ENCODE measurements around the gene ETS1. TPM values are rescaled to one million over a fixed set of nuclear protein-coding genes. Genes with fewer than 3 reads are reported as not detected.

ETS1 gene
- total RNA-seq, 2 experiments from 2014 or later: 456 to 467 TPM

GRCh38 chr11:128549256-128549944 is 38.0 kb downstream of the ETS1 start:
- ATAC-seq (no peak), DNase-seq (no peak)
- ChIA-PET POLR2A (interaction anchor here (1.0 to 7.6 kb wide), 6 partner anchors 24 to 75 kb away, joined by 3 to 71 read pairs (median 6); no protein-coding TSS in a partner anchor), CTCF (interaction anchor here (0.8 to 2.9 kb wide), 8 partner anchors 20 to 377 kb away, joined by 3 to 8 read pairs (median 4); no protein-coding TSS in a partner anchor)
- H3K9me3 Mint-ChIP-seq (ENCODE audit: insufficient read depth): no peaks in the 10 kb centered on the region
- H3K27me3 Mint-ChIP-seq (ENCODE audit: low read depth): no peaks in the 10 kb centered on the region
- peaks cover 87% of the 10 kb centered on the region for H3K4me1 Mint-ChIP-seq (ENCODE audit: low read depth)
- no peaks in the 10 kb centered on the region for H3K36me3 Mint-ChIP-seq (ENCODE audit: low read depth)
- peak overlapping the region; percentile 82 for H3K27ac Mint-ChIP-seq
- peak overlapping the region; percentile 71 for H3K4me3 Mint-ChIP-seq

- ChIA-PET POLR2A (interaction anchor here (0.6 to 7.6 kb wide), 9 partner anchors 12 to 223 kb away, joined by 3 to 71 read pairs (median 3); no protein-coding TSS in a partner anchor), CTCF (interaction anchor here (1.2 to 2.9 kb wide), 7 partner anchors 19 to 282 kb away, joined by 3 to 8 read pairs (median 6); no protein-coding TSS in a partner anchor)
- ATAC-seq (peak; percentile 67), DNase-seq (no peak)
- peak overlapping the region; percentile 82 for H3K27ac Mint-ChIP-seq
- peaks cover 84% of the 10 kb centered on the region for H3K4me1 Mint-ChIP-seq (ENCODE audit: low read depth)
- no peaks in the 10 kb centered on the region for H3K9me3 Mint-ChIP-seq (ENCODE audit: insufficient read depth)
- H3K36me3 Mint-ChIP-seq (ENCODE audit: low read depth): no peaks in the 10 kb centered on the region
- peak overlapping the region; percentile 71 for H3K4me3 Mint-ChIP-seq
- H3K27me3 Mint-ChIP-seq (ENCODE audit: low read depth): no peaks in the 10 kb centered on the region
These were observed 38.6 kb downstream of the ETS1 start for GRCh38 chr11:128548649-128549255.

GRCh38 chr11:128547946-128548648 is 39.3 kb downstream of the ETS1 start:
- peak overlapping the region; percentile 71 for H3K4me3 Mint-ChIP-seq
- peaks cover 82% of the 10 kb centered on the region for H3K4me1 Mint-ChIP-seq (ENCODE audit: low read depth)
- DNase-seq (no peak), ATAC-seq (peak; percentile 52)
- H3K27me3 Mint-ChIP-seq (ENCODE audit: low read depth): no peaks in the 10 kb centered on the region
- peak overlapping the region; percentile 82 for H3K27ac Mint-ChIP-seq
- no peaks in the 10 kb centered on the region for H3K36me3 Mint-ChIP-seq (ENCODE audit: low read depth)
- ChIA-PET CTCF (interaction anchor here (1.1 to 2.9 kb wide), 10 partner anchors 18 to 283 kb away, joined by 3 to 8 read pairs (median 4); no protein-coding TSS in a partner anchor), POLR2A (interaction anchor here (0.6 to 7.6 kb wide), 8 partner anchors 12 to 223 kb away, joined by 3 to 71 read pairs (median 4); no protein-coding TSS in a partner anchor)
- no peaks in the 10 kb centered on the region for H3K9me3 Mint-ChIP-seq (ENCODE audit: insufficient read depth)

- CTCF ChIA-PET: interaction anchor here (1.2 to 1.7 kb wide), 4 partner anchors 18 to 223 kb away, joined by 3 to 5 read pairs (median 4); no protein-coding TSS in a partner anchor
- no peak for ATAC-seq
- POLR2A ChIA-PET: interaction anchor here (1.5 to 7.6 kb wide), 5 partner anchors 22 to 81 kb away, joined by 3 to 71 read pairs (median 11); no protein-coding TSS in a partner anchor
- no peaks in the 10 kb centered on the region for H3K27me3 Mint-ChIP-seq (ENCODE audit: low read depth)
- no peaks in the 10 kb centered on the region for H3K36me3 Mint-ChIP-seq (ENCODE audit: low read depth)
- H3K4me3 Mint-ChIP-seq: no peak overlapping the region
- H3K9me3 Mint-ChIP-seq (ENCODE audit: insufficient read depth): no peaks in the 10 kb centered on the region
- no peak for DNase-seq
- peaks cover 70% of the 10 kb centered on the region for H3K4me1 Mint-ChIP-seq (ENCODE audit: low read depth)
- H3K27ac Mint-ChIP-seq: no peak overlapping the region
These were observed 40.4 kb downstream of the ETS1 start for GRCh38 chr11:128546916-128547315.

GRCh38 chr11:128544471-128545051 is 42.8 kb downstream of the ETS1 start:
- ATAC-seq (peak; percentile 21), DNase-seq (no peak)
- Mint-ChIP-seq H3K9me3 (ENCODE audit: insufficient read depth) (no peaks in the 10 kb centered on the region), H3K4me3 (peak overlapping the region; percentile 20), H3K4me1 (ENCODE audit: low read depth) (peaks cover 46% of the 10 kb centered on the region), H3K36me3 (ENCODE audit: low read depth) (no peaks in the 10 kb centered on the region), H3K27ac (no peak overlapping the region), H3K27me3 (ENCODE audit: low read depth) (no peaks in the 10 kb centered on the region)
- POLR2A ChIA-PET: interaction anchor here (0.9 to 7.6 kb wide), 7 partner anchors 13 to 85 kb away, joined by 3 to 71 read pairs (median 4); no protein-coding TSS in a partner anchor
- CTCF ChIA-PET: interaction anchor here (0.7 to 4.3 kb wide), 8 partner anchors 9 to 221 kb away, joined by 3 to 21 read pairs (median 6); no protein-coding TSS in a partner anchor

GRCh38 chr11:128540469-128540868 is 46.9 kb downstream of the ETS1 start:
- no peak for DNase-seq
- CTCF ChIA-PET: no interaction called here
- H3K4me3 Mint-ChIP-seq: no peak overlapping the region
- peaks cover 19% of the 10 kb centered on the region for H3K4me1 Mint-ChIP-seq (ENCODE audit: low read depth)
- H3K36me3 Mint-ChIP-seq (ENCODE audit: low read depth): no peaks in the 10 kb centered on the region
- no peaks in the 10 kb centered on the region for H3K27me3 Mint-ChIP-seq (ENCODE audit: low read depth)
- no peak overlapping the region for H3K27ac Mint-ChIP-seq
- POLR2A ChIA-PET: interaction anchor here (1.8 kb wide), 1 partner anchor 15 kb away, joined by 6 read pairs; no protein-coding TSS in a partner anchor
- H3K9me3 Mint-ChIP-seq (ENCODE audit: insufficient read depth): no peaks in the 10 kb centered on the region
- no peak for ATAC-seq

GRCh38 chr11:128536506-128536905 is 50.9 kb downstream of the ETS1 start:
- CTCF ChIA-PET: interaction anchor here (1.1 to 2.9 kb wide), 3 partner anchors 8 to 44 kb away, joined by 3 to 11 read pairs (median 4); no protein-coding TSS in a partner anchor
- peaks cover 2% of the 10 kb centered on the region for H3K4me1 Mint-ChIP-seq (ENCODE audit: low read depth)
- no peaks in the 10 kb centered on the region for H3K36me3 Mint-ChIP-seq (ENCODE audit: low read depth)
- no peak overlapping the region for H3K4me3 Mint-ChIP-seq
- H3K9me3 Mint-ChIP-seq (ENCODE audit: insufficient read depth): no peaks in the 10 kb centered on the region
- no peaks in the 10 kb centered on the region for H3K27me3 Mint-ChIP-seq (ENCODE audit: low read depth)
- no peak for DNase-seq
- no peak overlapping the region for H3K27ac Mint-ChIP-seq
- POLR2A ChIA-PET: interaction anchor here (1.1 to 1.3 kb wide), 2 partner anchors 10 to 12 kb away, joined by 3 read pairs; no protein-coding TSS in a partner anchor
- ATAC-seq: no peak

- Mint-ChIP-seq H3K4me1 (ENCODE audit: low read depth) (peaks cover 2% of the 10 kb centered on the region), H3K4me3 (no peak overlapping the region), H3K36me3 (ENCODE audit: low read depth) (no peaks in the 10 kb centered on the region), H3K27ac (no peak overlapping the region), H3K27me3 (ENCODE audit: low read depth) (no peaks in the 10 kb centered on the region), H3K9me3 (ENCODE audit: insufficient read depth) (no peaks in the 10 kb centered on the region)
- POLR2A ChIA-PET: interaction anchor here (0.5 to 1.3 kb wide), 3 partner anchors 9 to 158 kb away, joined by 3 read pairs; no protein-coding TSS in a partner anchor
- CTCF ChIA-PET: interaction anchor here (0.8 to 2.9 kb wide), 3 partner anchors 9 to 88 kb away, joined by 3 to 11 read pairs (median 3); no protein-coding TSS in a partner anchor
- DNase-seq: no peak
- no peak for ATAC-seq
These were observed 51.6 kb downstream of the ETS1 start for GRCh38 chr11:128535468-128536457.

GRCh38 chr11:128533472-128533871 is 53.9 kb downstream of the ETS1 start:
- no peak overlapping the region for H3K4me3 Mint-ChIP-seq
- ATAC-seq: no peak
- CTCF ChIA-PET: interaction anchor here (0.8 kb wide), 1 partner anchor 9 kb away, joined by 3 read pairs; no protein-coding TSS in a partner anchor
- DNase-seq: no peak
- no peak overlapping the region for H3K27ac Mint-ChIP-seq
- no peaks in the 10 kb centered on the region for H3K9me3 Mint-ChIP-seq (ENCODE audit: insufficient read depth)
- H3K36me3 Mint-ChIP-seq (ENCODE audit: low read depth): peaks cover 2% of the 10 kb centered on the region
- peaks cover 2% of the 10 kb centered on the region for H3K27me3 Mint-ChIP-seq (ENCODE audit: low read depth)
- POLR2A ChIA-PET: interaction anchor here (0.6 kb wide), 1 partner anchor 230 kb away, joined by 4 read pairs; no protein-coding TSS in a partner anchor
- H3K4me1 Mint-ChIP-seq (ENCODE audit: low read depth): peaks cover 12% of the 10 kb centered on the region

GRCh38 chr11:128532572-128533091 is 54.7 kb downstream of the ETS1 start:
- POLR2A ChIA-PET: interaction anchor here (1.2 kb wide), 1 partner anchor 11 kb away, joined by 3 read pairs; no protein-coding TSS in a partner anchor
- ATAC-seq (no peak), DNase-seq (no peak)
- Mint-ChIP-seq H3K27ac (no peak overlapping the region), H3K4me1 (ENCODE audit: low read depth) (peaks cover 20% of the 10 kb centered on the region), H3K27me3 (ENCODE audit: low read depth) (peaks cover 2% of the 10 kb centered on the region), H3K4me3 (no peak overlapping the region), H3K9me3 (ENCODE audit: insufficient read depth) (no peaks in the 10 kb centered on the region), H3K36me3 (ENCODE audit: low read depth) (peaks cover 2% of the 10 kb centered on the region)
- CTCF ChIA-PET: interaction anchor here (1.2 kb wide), 1 partner anchor 9 kb away, joined by 3 read pairs; no protein-coding TSS in a partner anchor

Data from activated CD8-positive, alpha-beta T cell treated with anti-CD3 and anti-CD28 coated beads, Interleukin-2, amount 10 ng/mL, durations not matched to agents 7 days and 5 days (primary cell).